SKM-1 (cell line): ENCODE data around the gene WASHC2C.
"Not testable (repeated sequence)": the region's sequence is repeated elsewhere in the genome, so short reads cannot be mapped to it uniquely, and the experiment has no call there.

Source experiments
- DNase-seq: peaks from one replicate; lab custom pipeline; 2025; ENCODE audit not compliant: unreplicated experiment; lab: John Stamatoyannopoulos, UW

The WASHC2C gene

GRCh38 chr10:45761622-45762021 is 34.6 kb downstream of the WASHC2C start:
- not testable (repeated sequence) for DNase-seq

- not testable (repeated sequence) for DNase-seq
These were observed 36.0 kb downstream of the WASHC2C start for GRCh38 chr10:45763037-45763436.

GRCh38 chr10:45768334-45768733 is 41.3 kb downstream of the WASHC2C start:
- not testable (repeated sequence) for DNase-seq

- not testable (repeated sequence) for DNase-seq
These were observed 44.8 kb downstream of the WASHC2C start for GRCh38 chr10:45771757-45772461.

GRCh38 chr10:45786217-45786616 is 59.2 kb downstream of the WASHC2C start:
- not testable (repeated sequence) for DNase-seq

GRCh38 chr10:45787212-45787741 is 60.2 kb downstream of the WASHC2C start:
- DNase-seq = not testable (repeated sequence)

- DNase-seq = not testable (repeated sequence)
These were observed 62.9 kb downstream of the WASHC2C start for GRCh38 chr10:45789991-45790390.

- not testable (repeated sequence) for DNase-seq
These were observed 63.8 kb downstream of the WASHC2C start for GRCh38 chr10:45790694-45791426.

GRCh38 chr10:45794761-45795160 is 67.7 kb downstream of the WASHC2C start:
- DNase-seq = not testable (repeated sequence)

- not testable (repeated sequence) for DNase-seq
These were observed 76.3 kb downstream of the WASHC2C start for GRCh38 chr10:45803060-45804010.

- DNase-seq = not testable (repeated sequence)
These were observed 77.9 kb downstream of the WASHC2C start for GRCh38 chr10:45804996-45805395.

GRCh38 chr10:45809837-45810236 is 82.8 kb downstream of the WASHC2C start:
- no peak for DNase-seq

- DNase-seq = no peak
These were observed 84.0 kb downstream of the WASHC2C start for GRCh38 chr10:45811075-45811474.

- not testable (repeated sequence) for DNase-seq
These were observed 85.9 kb downstream of the WASHC2C start for GRCh38 chr10:45812959-45813358.

GRCh38 chr10:45814146-45814545 is 87.1 kb downstream of the WASHC2C start:
- DNase-seq = not testable (repeated sequence)

- DNase-seq = no peak
These were observed 90.2 kb downstream of the WASHC2C start for GRCh38 chr10:45817130-45817859.

- no peak for DNase-seq
These were observed 90.8 kb downstream of the WASHC2C start for GRCh38 chr10:45817912-45818311.

GRCh38 chr10:45819552-45819951 is 92.5 kb downstream of the WASHC2C start:
- no peak for DNase-seq

- not testable (repeated sequence) for DNase-seq
These were observed 93.2 kb downstream of the WASHC2C start for GRCh38 chr10:45820107-45820830.
